Heart right ventricle (tissue), 16 donors: Measurements from ENCODE around the gene FAAH. TPM values are rescaled to one million over a fixed set of nuclear protein-coding genes. Genes with fewer than 3 reads are reported as not detected.
A peak's percentile ranks its signal among the peaks of the same experiment; 100 is the strongest.
"Not testable (repeated sequence)": the region's sequence is repeated elsewhere in the genome, so short reads cannot be mapped to it uniquely, and the experiment has no call there.

Experiments
- ATAC-seq, 8 donors: fragments of 200-7000 bp; cut with Tn5 transposase; one replicate each; pipeline ENCODE4 v1.9.1; 2020; ENCODE audit warnings: mild to moderate bottlenecking in 8 of 8, moderate library complexity in 8 of 8, moderate number of reproducible peaks in 1 of 8
- DNase-seq, 2 donors: peaks; one replicate each; pipeline ENCODE4 v3.0.0-alpha.2; 2020
- H3K27ac ChIP-seq, 10 donors: fragments of 200-600 bp; sonication (generic) in 2 of 10; one replicate each; pipeline versions ENCODE4 v1.5.0 to v1.8.0; 2020 to 2022; ENCODE audit warnings: mild to moderate bottlenecking in 3 of 10
- H3K27me3 ChIP-seq, 7 donors: fragments of 200-600 bp; one replicate each; pipeline ENCODE4 v1.8.0; 2021 to 2022; ENCODE audit warnings: mild to moderate bottlenecking in 2 of 7
- H3K36me3 ChIP-seq, 9 donors: fragments of 200-600 bp; sonication (generic) in 1 of 9; one replicate each; pipeline versions ENCODE4 v1.5.0 to v1.8.0; 2020 to 2022; ENCODE audit warnings: mild to moderate bottlenecking in 2 of 9
- H3K4me1 ChIP-seq, 9 donors: fragments of 200-600 bp; sonication (generic) in 1 of 9; one replicate each; pipeline versions ENCODE4 v1.5.0 to v1.8.0; 2020 to 2022; ENCODE audit warnings: mild to moderate bottlenecking in 4 of 9
- H3K4me3 ChIP-seq, 10 donors: fragments of 200-600 bp; sonication (generic) in 2 of 10; one replicate each; pipeline versions ENCODE4 v1.5.0 to v1.8.0; 2020 to 2022; ENCODE audit warnings: mild to moderate bottlenecking in 7 of 10, moderate library complexity in 2 of 10
- H3K9me3 ChIP-seq, 11 donors: fragments of 200-600 bp in 10 of 11; sonication (generic) in 2 of 11; one replicate each; pipeline versions ENCODE4 v1.5.0 to v1.8.0; 2013 to 2022; ENCODE audit warnings: mild to moderate bottlenecking in 2 of 11, control low read depth in 1 of 11, moderate library complexity in 1 of 11
- WGBS, 2 donors: extraction: QIAGEN DNeasy Blood & Tissue Kit; methylation state at CpG; one replicate each; pipeline ENCODE4 v1.1.7; 2013; ENCODE audit warnings: inconsistent platforms in 1 of 2; 5-methylcytosine and 5-hydroxymethylcytosine counted together
- intact Hi-C, 10 donors: fragments of 100-400 bp; cut with DNase I; formaldehyde crosslinking; loops; one replicate each; pipeline versions ENCODE4 v1.11.1 to v1.14.2; 2022
- long read RNA-seq, 3 donors: library from polyadenylated mRNA; unstranded; transcript quantifications; one replicate each; pipeline ENCODE4 v2.0.0, GENCODE V29; 2020 to 2021
- polyA plus RNA-seq, 2 donors: library from polyadenylated mRNA; stranded (reverse); fragments of 200-250 nt; gene quantifications; one replicate each; pipeline ENCODE4 v1.2.3, GENCODE V29; 2013
- total RNA-seq, 10 donors: library from RNA; stranded (reverse); fragmentation: NEBNext Ultra II Directional in 3 of 10; extraction: Animal tissue kit (Norgen Biotek cat#: 25700) in 3 of 10; gene quantifications; one replicate each; pipeline versions ENCODE4 v1.2.1 to v1.2.4, GENCODE V29; 2021 to 2023
- TF ChIP-seq, protein P1 (sequence below), 9 donors: fragments of 200-600 bp; sonication (generic) in 2 of 9; IDR thresholded peaks; one replicate each; pipeline versions ENCODE4 v1.5.0 to v1.8.0; 2021 to 2022; ENCODE audit warnings: antibody characterized with exemption in 9 of 9, mild to moderate bottlenecking in 5 of 9, moderate library complexity in 1 of 9
- donor health status: Arrhythmogenic right ventricular cardiomyopathy.
- donor health status: ischemic (EF 13 %, LVEDD 7.1; RV severe dilation, severe dysfunction).
- donor health status: healthy with polysubstance abuse.
- donor health status: DM: no; HTN: yes; CAD: no.
- donor health status: DM: no; HTN: no; CAD: no.
- donor health status: ischemic (EF 25% LVEDD 6.9; RV normal size, moderate dysfunction).
- donor health status: ischemic (EF 25% LVEDD 5.7; RV mildly dilated, moderate dysfunction).
- donor health status: healthy.
- donor health status: DM: yes; HTN: yes; CAD: no.
- donor health status: Ischemic cardiomyopathy.
- donor health status: ischemic (EF 35%, LVEDD 5.7; RV mildly dilated, moderate dysfunction).
- donor health status: nonischemic (EF 11% LVEDD 7.7; RV severe dilation, severe dysfunction).
- donor health status: DM: yes; HTN: yes; CAD: no.
- donor health status: PGD.
- donor health status: ischemic (EF 29% LVEDD 5.4; RV normal size, mild dysfunction).
- donor health status: nonischemic (EF 23%, LVEDD 6.1; RV moderate dilation, normal function).

Gene FAAH
- total RNA-seq (1 to 10 TPM; 1.8 to 9.8 (median 3.1) TPM), polyA plus RNA-seq (10 to 100 TPM in 1 of 2 donors, 1 to 10 TPM in 1; 2.4 to 16.4 TPM)
- long read RNA-seq, donor 1, transcript FAAH-201 (15 exons, 2,094 nt) = major isoform, 11 of 24 reads
- long read RNA-seq, donor 1, partial matches to known transcripts = 2 of 24 reads
- long read RNA-seq, donor 1, other reads (novel, unspliced or antisense) = 11 of 24 reads
- long read RNA-seq, donor 2, transcript FAAH-201 (15 exons, 2,094 nt) = major isoform, 7 of 15 reads
- long read RNA-seq, donor 2, partial matches to known transcripts = 1 of 15 reads
- long read RNA-seq, donor 2, other reads (novel, unspliced or antisense) = 7 of 15 reads
- long read RNA-seq, donor 3, transcript FAAH-201 (15 exons, 2,094 nt) = major isoform, 6 of 9 reads
- long read RNA-seq, donor 3, partial matches to known transcripts = 0 of 9 reads
- long read RNA-seq, donor 3, other reads (novel, unspliced or antisense) = 3 of 9 reads

GRCh38 chr1:46394108-46394871 lies at the start of gene FAAH:
Gene FAAH (plus strand): TSS chr1:46394317. CDS start chr1:46394349, 32 bp downstream.
- no peaks in the 10 kb centered on the region for H3K36me3 ChIP-seq

DNA sequence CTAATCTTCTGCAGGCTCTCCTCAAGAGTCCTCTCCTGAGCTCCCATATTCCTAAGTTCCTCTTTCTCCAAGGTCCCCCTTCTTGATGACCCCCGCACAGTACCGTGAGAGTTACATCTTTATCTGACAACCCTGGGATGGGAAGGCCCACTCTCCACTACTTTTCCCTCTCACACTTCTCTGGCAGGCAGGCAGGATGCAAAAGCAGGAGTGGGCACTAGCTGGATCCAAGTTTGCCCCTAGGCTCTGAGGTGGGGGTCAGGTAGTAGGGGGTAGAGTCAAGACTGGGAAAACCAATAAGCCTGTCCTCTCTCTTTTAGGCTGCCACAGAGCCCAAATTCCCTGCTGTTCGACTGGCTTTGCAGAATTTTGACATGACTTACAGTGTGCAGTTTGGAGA lies 49.6 kb upstream of the FAAH start:
- 83 to 85% methylated on average over 3 of the region's 3 CpGs for WGBS, 2 donors
- Histone ChIP-seq H3K9me3 (no peaks in the 10 kb centered on the region), H3K27ac (no peak overlapping the region), H3K4me1 (peaks cover 0 to 37% (median 24%) of the 10 kb centered on the region in 9 donors), H3K4me3 (no peak overlapping the region), H3K27me3 (no peaks in the 10 kb centered on the region), H3K36me3 (peaks cover 0 to 58% (median 27%) of the 10 kb centered on the region in 9 donors)
- no peak for DNase-seq
- intact Hi-C loops = loop anchor here in 7 of 10 donors (5.0 to 10.0 kb wide), 2 partner anchors 42 to 100 kb away; partner anchors contain the start of genes LRRC41 (in 5 of the 7), UQCRH (in 5 of the 7) and RAD54L (in 3 of the 7)
- TF ChIP-seq, protein P1, sequence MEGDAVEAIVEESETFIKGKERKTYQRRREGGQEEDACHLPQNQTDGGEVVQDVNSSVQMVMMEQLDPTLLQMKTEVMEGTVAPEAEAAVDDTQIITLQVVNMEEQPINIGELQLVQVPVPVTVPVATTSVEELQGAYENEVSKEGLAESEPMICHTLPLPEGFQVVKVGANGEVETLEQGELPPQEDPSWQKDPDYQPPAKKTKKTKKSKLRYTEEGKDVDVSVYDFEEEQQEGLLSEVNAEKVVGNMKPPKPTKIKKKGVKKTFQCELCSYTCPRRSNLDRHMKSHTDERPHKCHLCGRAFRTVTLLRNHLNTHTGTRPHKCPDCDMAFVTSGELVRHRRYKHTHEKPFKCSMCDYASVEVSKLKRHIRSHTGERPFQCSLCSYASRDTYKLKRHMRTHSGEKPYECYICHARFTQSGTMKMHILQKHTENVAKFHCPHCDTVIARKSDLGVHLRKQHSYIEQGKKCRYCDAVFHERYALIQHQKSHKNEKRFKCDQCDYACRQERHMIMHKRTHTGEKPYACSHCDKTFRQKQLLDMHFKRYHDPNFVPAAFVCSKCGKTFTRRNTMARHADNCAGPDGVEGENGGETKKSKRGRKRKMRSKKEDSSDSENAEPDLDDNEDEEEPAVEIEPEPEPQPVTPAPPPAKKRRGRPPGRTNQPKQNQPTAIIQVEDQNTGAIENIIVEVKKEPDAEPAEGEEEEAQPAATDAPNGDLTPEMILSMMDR (IDR thresholded peaks at IDR 0.05) = no peak
- no peak for ATAC-seq

More at GRCh38 chr1:46394108-46394871, at the start of gene FAAH:
- H3K9me3 ChIP-seq = peaks cover 0 to 20% (median 6%) of the 10 kb centered on the region in 11 donors
- ATAC-seq (peak; percentile 57 to 86 (median 72)), DNase-seq (peak; percentile 45 to 70)
- TF ChIP-seq, protein P1 (IDR thresholded peaks at IDR 0.05) = no peak
- whole genome bisulfite sequencing, 2 donors = 2 to 3% methylated on average over 75 of the region's 75 CpGs
- peaks cover 0 to 18% (median 5%) of the 10 kb centered on the region in 7 donors for H3K27me3 ChIP-seq
- peak within 1 kb of the TSS; percentile 32 to 57 (median 49) for H3K4me3 ChIP-seq
- H3K27ac ChIP-seq = peak within 1 kb of the TSS in 1 of 10 donors; percentile 8
- H3K4me1 ChIP-seq = peaks cover 0 to 23% (median 15%) of the 10 kb centered on the region in 9 donors
- intact Hi-C loops = no loop called here

- Histone ChIP-seq H3K27ac (no peak overlapping the region), H3K9me3 (no peaks in the 10 kb centered on the region), H3K36me3 (peaks cover 0 to 66% (median 34%) of the 10 kb centered on the region in 9 donors), H3K27me3 (no peaks in the 10 kb centered on the region), H3K4me3 (no peak overlapping the region), H3K4me1 (peaks cover 0 to 29% (median 23%) of the 10 kb centered on the region in 9 donors)
- DNase-seq (no peak), ATAC-seq (no peak)
- TF ChIP-seq, protein P1 (IDR thresholded peaks at IDR 0.05) = no peak
- intact Hi-C loops = loop anchor here in 4 of 10 donors (5.0 to 10.0 kb wide), 2 partner anchors 98 to 100 kb away; partner anchors contain the start of gene RAD54L (in 4 of the 4)
Observed at GRCh38 chr1:46345281-46345680, 48.8 kb upstream of the FAAH start.

- intact Hi-C loops = no loop called here
- H3K36me3 ChIP-seq = peaks cover 0 to 98% (median 49%) of the 10 kb centered on the region in 9 donors
- no peaks in the 10 kb centered on the region for H3K9me3 ChIP-seq
- H3K27me3 ChIP-seq = no peaks in the 10 kb centered on the region
- no peak for ATAC-seq
- peaks cover 0 to 9% (median 0%) of the 10 kb centered on the region in 9 donors for H3K4me1 ChIP-seq
- TF ChIP-seq, protein P1 (IDR thresholded peaks at IDR 0.05) = no peak
- no peak overlapping the region for H3K27ac ChIP-seq
- WGBS, 2 donors = 87% methylated on average over 2 of the region's 2 CpGs
- H3K4me3 ChIP-seq = no peak overlapping the region
- no peak for DNase-seq
Observed at GRCh38 chr1:46352363-46352762, 41.8 kb upstream of the FAAH start.

GRCh38 chr1:46355920-46356319 lies 38.2 kb upstream of the FAAH start:
- 90 to 91% methylated on average over 5 of the region's 5 CpGs for WGBS, 2 donors
- ATAC-seq, intact Hi-C loops: not testable (repeated sequence)

More at GRCh38 chr1:46355920-46356319, 38.2 kb upstream of the FAAH start:
- DNase-seq, H3K9me3 ChIP-seq, H3K27me3 ChIP-seq, H3K27ac ChIP-seq, H3K4me3 ChIP-seq, H3K4me1 ChIP-seq: not testable (repeated sequence)
- peaks cover 0 to 95% (median 40%) of the 10 kb centered on the region in 9 donors for H3K36me3 ChIP-seq
